Measurements from ENCODE around the gene HNRNPUL1.
A peak's percentile ranks its signal among the peaks of the same experiment; 100 is the strongest.
"Not testable (repeated sequence)": the region's sequence is repeated elsewhere in the genome, so short reads cannot be mapped to it uniquely, and the experiment has no call there.

The HNRNPUL1 gene

GRCh38 chr19:41288673-41289530, 24.7 kb downstream of the HNRNPUL1 start:
- no peaks in the 10 kb centered on the region for H3K9me3 ChIP-seq (ENCODE audit: insufficient read depth, low read depth, low read length)
- peaks cover 97% of the 10 kb centered on the region for H3K36me3 ChIP-seq (ENCODE audit: insufficient read depth, low read length)
- H3K27me3 ChIP-seq (ENCODE audit: insufficient read depth, low read length), result no peaks in the 10 kb centered on the region
- 91% methylated on average over 2 of the region's 3 CpGs for WGBS
- H3K4me3 ChIP-seq (ENCODE audit: low read length), result no peak overlapping the region
- H3K4me1 ChIP-seq (ENCODE audit: insufficient read depth, low read length), result peaks cover 11% of the 10 kb centered on the region
- H3K9ac ChIP-seq (ENCODE audit: low read depth, low read length), result no peak overlapping the region
- H3K27ac ChIP-seq (ENCODE audit: low read depth, low read length), result peak overlapping the region; percentile 51; the same call in 1 of the 2 replicates

DNA sequence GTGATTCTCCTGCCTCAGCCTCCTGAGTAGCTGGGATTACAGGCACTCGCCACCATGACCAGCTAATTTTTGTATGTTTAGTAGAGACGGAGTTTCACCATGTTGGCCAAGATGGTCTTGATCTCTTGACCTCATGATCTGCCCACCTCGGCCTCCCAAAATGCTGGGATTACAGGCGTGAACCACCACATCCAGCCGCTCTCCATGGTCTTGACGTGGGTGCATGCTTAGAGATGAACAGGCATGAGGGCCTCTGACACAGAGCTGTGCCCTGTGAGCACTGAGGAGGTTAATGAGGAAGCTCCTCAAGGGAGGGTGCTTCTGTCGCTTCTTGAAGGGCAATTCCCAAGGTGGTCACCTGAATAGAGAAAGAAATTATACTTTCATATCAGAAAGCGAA, 25.6 kb downstream of the HNRNPUL1 start:
- not testable (repeated sequence) for H3K27ac ChIP-seq (ENCODE audit: low read depth, low read length)
- H3K36me3 ChIP-seq (ENCODE audit: insufficient read depth, low read length), result peaks cover 97% of the 10 kb centered on the region
- 96% methylated on average over 8 of the region's 8 CpGs for WGBS

DNA sequence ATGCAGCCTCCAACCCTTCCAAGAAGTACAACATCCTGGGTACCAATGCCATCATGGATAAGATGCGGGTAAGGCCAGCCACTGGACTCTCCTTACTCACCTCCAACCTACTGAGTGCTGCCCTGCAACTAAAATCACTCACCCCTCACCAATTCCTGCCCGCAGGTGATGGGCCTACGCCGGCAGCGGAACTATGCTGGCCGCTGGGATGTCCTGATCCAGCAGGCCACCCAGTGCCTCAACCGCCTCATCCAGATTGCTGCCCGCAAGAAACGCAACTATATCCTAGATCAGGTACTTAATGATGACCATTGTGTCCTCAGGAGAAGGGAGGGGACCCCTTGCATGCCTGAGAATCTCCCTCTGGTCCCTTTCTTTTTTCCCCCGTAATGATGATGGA, 30.2 kb downstream of the HNRNPUL1 start:
- no peak overlapping the region for H3K9ac ChIP-seq (ENCODE audit: low read depth, low read length)
- H3K4me3 ChIP-seq (ENCODE audit: low read length), result no peak overlapping the region
- H3K27ac ChIP-seq (ENCODE audit: low read depth, low read length), result no peak overlapping the region
- H3K4me1 ChIP-seq (ENCODE audit: insufficient read depth, low read length), result peaks cover under 1% of the 10 kb centered on the region
- 97% methylated on average over 10 of the region's 10 CpGs for WGBS
- no peaks in the 10 kb centered on the region for H3K27me3 ChIP-seq (ENCODE audit: insufficient read depth, low read length)
- no peaks in the 10 kb centered on the region for H3K9me3 ChIP-seq (ENCODE audit: insufficient read depth, low read depth, low read length)
- peaks cover 99% of the 10 kb centered on the region for H3K36me3 ChIP-seq (ENCODE audit: insufficient read depth, low read length)

More for the DNA sequence above, 25.6 kb downstream of the HNRNPUL1 start:
- H3K4me3 ChIP-seq (ENCODE audit: low read length); H3K9ac ChIP-seq (ENCODE audit: low read depth, low read length); H3K9me3 ChIP-seq (ENCODE audit: insufficient read depth, low read depth, low read length); H3K27me3 ChIP-seq (ENCODE audit: insufficient read depth, low read length): not testable (repeated sequence)
- peaks cover 11% of the 10 kb centered on the region for H3K4me1 ChIP-seq (ENCODE audit: insufficient read depth, low read length)

DNA sequence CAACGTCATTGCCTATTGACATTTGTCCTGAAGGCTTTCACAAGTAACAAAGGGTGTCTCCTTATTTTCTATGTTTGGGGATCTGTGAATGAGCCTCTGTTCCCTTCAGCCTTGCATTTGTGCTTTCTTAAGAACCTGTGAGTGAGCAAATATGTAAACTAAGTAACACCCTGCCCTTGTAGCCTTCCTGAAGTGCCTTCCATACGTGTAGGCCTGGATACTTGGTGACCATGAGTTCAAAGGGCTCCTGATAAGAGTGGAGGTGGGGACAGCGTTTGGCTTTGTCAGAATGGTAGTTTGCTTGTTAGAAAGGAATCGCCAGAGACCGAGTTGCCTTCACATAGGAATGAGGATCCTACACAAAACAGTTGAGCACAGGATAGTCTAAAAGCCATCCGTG, 31.3 kb downstream of the HNRNPUL1 start:
- Histone ChIP-seq H3K36me3 (ENCODE audit: insufficient read depth, low read length) (peaks cover 99% of the 10 kb centered on the region), H3K9ac (ENCODE audit: low read depth, low read length) (no peak overlapping the region)
- WGBS, result 90% methylated on average over 6 of the region's 6 CpGs

GRCh38 chr19:41296433-41296871, 32.3 kb downstream of the HNRNPUL1 start:
- Histone ChIP-seq H3K9me3 (ENCODE audit: insufficient read depth, low read depth, low read length) (no peaks in the 10 kb centered on the region), H3K36me3 (ENCODE audit: insufficient read depth, low read length) (peaks cover 100% of the 10 kb centered on the region), H3K27ac (ENCODE audit: low read depth, low read length) (no peak overlapping the region), H3K9ac (ENCODE audit: low read depth, low read length) (no peak overlapping the region), H3K27me3 (ENCODE audit: insufficient read depth, low read length) (no peaks in the 10 kb centered on the region), H3K4me3 (ENCODE audit: low read length) (no peak overlapping the region), H3K4me1 (ENCODE audit: insufficient read depth, low read length) (no peaks in the 10 kb centered on the region)
- WGBS, result 96% methylated on average over 2 of the region's 2 CpGs

More for the DNA sequence above, 31.3 kb downstream of the HNRNPUL1 start:
- H3K9me3 ChIP-seq (ENCODE audit: insufficient read depth, low read depth, low read length), result no peaks in the 10 kb centered on the region
- no peaks in the 10 kb centered on the region for H3K27me3 ChIP-seq (ENCODE audit: insufficient read depth, low read length)
- no peak overlapping the region for H3K27ac ChIP-seq (ENCODE audit: low read depth, low read length)
- H3K4me1 ChIP-seq (ENCODE audit: insufficient read depth, low read length), result no peaks in the 10 kb centered on the region
- H3K4me3 ChIP-seq (ENCODE audit: low read length), result no peak overlapping the region

DNA sequence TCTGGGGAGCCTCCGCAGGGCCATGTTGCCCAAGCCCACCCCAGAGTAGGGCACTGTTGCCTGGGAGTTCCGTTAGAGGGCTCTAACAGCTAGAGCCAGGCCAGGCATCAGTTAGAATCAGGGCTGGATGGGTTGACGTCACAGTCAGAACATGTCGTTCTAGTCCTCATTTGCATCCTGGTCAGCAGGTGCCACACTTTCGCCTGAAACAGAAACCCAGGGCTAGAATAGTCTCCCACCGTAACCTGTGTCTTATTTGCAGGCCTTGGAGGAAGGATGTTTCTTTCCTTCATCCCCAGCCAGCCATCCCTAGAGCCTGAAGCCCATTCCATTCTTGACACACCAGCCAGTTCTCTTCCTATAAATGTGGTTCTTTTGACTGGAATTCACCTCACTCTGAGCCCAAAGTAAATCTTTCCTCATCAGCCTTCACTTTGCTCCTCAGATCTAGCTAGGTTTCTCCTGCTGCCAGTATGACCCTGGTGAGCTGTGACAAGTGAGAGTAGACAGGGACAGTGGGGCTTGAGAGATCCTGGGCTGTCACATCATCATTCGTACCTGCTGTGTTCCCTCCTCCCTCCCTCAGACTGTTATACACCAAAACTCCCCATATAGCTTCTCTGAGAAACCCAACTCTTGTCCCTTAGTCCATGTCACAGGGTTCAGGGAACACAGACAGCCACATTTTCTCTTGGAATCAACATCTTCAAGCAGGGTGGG, 33.6 kb downstream of the HNRNPUL1 start:
- 93% methylated on average over 7 of the region's 7 CpGs for WGBS
- H3K4me3 ChIP-seq (ENCODE audit: low read length), result no peak overlapping the region
- no peaks in the 10 kb centered on the region for H3K4me1 ChIP-seq (ENCODE audit: insufficient read depth, low read length)
- no peaks in the 10 kb centered on the region for H3K27me3 ChIP-seq (ENCODE audit: insufficient read depth, low read length)
- no peak overlapping the region for H3K9ac ChIP-seq (ENCODE audit: low read depth, low read length)
- no peaks in the 10 kb centered on the region for H3K9me3 ChIP-seq (ENCODE audit: insufficient read depth, low read depth, low read length)
- peak overlapping the region; percentile 28 for H3K27ac ChIP-seq (ENCODE audit: low read depth, low read length)
- H3K36me3 ChIP-seq (ENCODE audit: insufficient read depth, low read length), result peaks cover 100% of the 10 kb centered on the region

GRCh38 chr19:41298348-41298964, 34.3 kb downstream of the HNRNPUL1 start:
- Histone ChIP-seq H3K4me3 (ENCODE audit: low read length) (no peak overlapping the region), H3K27me3 (ENCODE audit: insufficient read depth, low read length) (no peaks in the 10 kb centered on the region), H3K9ac (ENCODE audit: low read depth, low read length) (no peak overlapping the region), H3K4me1 (ENCODE audit: insufficient read depth, low read length) (no peaks in the 10 kb centered on the region), H3K36me3 (ENCODE audit: insufficient read depth, low read length) (peaks cover 100% of the 10 kb centered on the region), H3K9me3 (ENCODE audit: insufficient read depth, low read depth, low read length) (no peaks in the 10 kb centered on the region), H3K27ac (ENCODE audit: low read depth, low read length) (peak overlapping the region; percentile 28; the same call in 1 of the 2 replicates)
- 77% methylated on average over 3 of the region's 4 CpGs for WGBS

- H3K4me1 ChIP-seq (ENCODE audit: insufficient read depth, low read length), result no peaks in the 10 kb centered on the region
- no peak overlapping the region for H3K9ac ChIP-seq (ENCODE audit: low read depth, low read length)
- peaks cover 100% of the 10 kb centered on the region for H3K36me3 ChIP-seq (ENCODE audit: insufficient read depth, low read length)
- 0 out of 2 replicates have a peak overlapping the region, but pooled peaks have one; percentile 26 for H3K27ac ChIP-seq (ENCODE audit: low read depth, low read length)
- WGBS, result 95% methylated on average over 10 of the region's 10 CpGs
- H3K27me3 ChIP-seq (ENCODE audit: insufficient read depth, low read length), result no peaks in the 10 kb centered on the region
- H3K4me3 ChIP-seq (ENCODE audit: low read length), result no peak overlapping the region
- no peaks in the 10 kb centered on the region for H3K9me3 ChIP-seq (ENCODE audit: insufficient read depth, low read depth, low read length)
Measured at GRCh38 chr19:41299046-41299754, 35.0 kb downstream of the HNRNPUL1 start.

DNA sequence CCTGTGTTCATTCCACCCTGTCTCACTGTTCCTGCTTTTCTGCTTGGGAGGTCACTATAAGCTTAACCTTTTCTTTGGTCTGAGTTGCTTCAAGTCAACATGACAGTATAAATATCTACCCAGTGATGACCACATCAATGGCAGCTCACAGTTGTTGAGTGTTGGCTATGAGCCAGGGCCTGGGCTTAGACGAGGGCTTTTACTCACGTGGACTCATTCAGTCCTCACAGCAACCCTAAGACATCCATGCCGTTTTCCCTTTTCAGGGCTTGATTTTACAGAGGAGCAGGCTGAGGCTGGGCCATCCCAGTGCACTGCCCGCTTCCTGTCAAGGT, 35.5 kb downstream of the HNRNPUL1 start:
- Histone ChIP-seq H3K27ac (ENCODE audit: low read depth, low read length) (no peak overlapping the region), H3K9ac (ENCODE audit: low read depth, low read length) (no peak overlapping the region), H3K36me3 (ENCODE audit: insufficient read depth, low read length) (peaks cover 100% of the 10 kb centered on the region), H3K27me3 (ENCODE audit: insufficient read depth, low read length) (no peaks in the 10 kb centered on the region), H3K4me3 (ENCODE audit: low read length) (no peak overlapping the region), H3K4me1 (ENCODE audit: insufficient read depth, low read length) (no peaks in the 10 kb centered on the region), H3K9me3 (ENCODE audit: insufficient read depth, low read depth, low read length) (no peaks in the 10 kb centered on the region)
- 95% methylated on average over 4 of the region's 4 CpGs for WGBS

- Histone ChIP-seq H3K9ac (ENCODE audit: low read depth, low read length) (no peak overlapping the region), H3K36me3 (ENCODE audit: insufficient read depth, low read length) (peaks cover 100% of the 10 kb centered on the region), H3K4me3 (ENCODE audit: low read length) (no peak overlapping the region), H3K9me3 (ENCODE audit: insufficient read depth, low read depth, low read length) (no peaks in the 10 kb centered on the region), H3K27me3 (ENCODE audit: insufficient read depth, low read length) (no peaks in the 10 kb centered on the region), H3K4me1 (ENCODE audit: insufficient read depth, low read length) (no peaks in the 10 kb centered on the region), H3K27ac (ENCODE audit: low read depth, low read length) (no peak overlapping the region)
- 93% methylated on average over 6 of the region's 6 CpGs for WGBS
Measured at GRCh38 chr19:41300555-41300954, 36.4 kb downstream of the HNRNPUL1 start.

Data from HUES64 (cell line).